Measurements from ENCODE around the gene DHRSX.
"Not testable (repeated sequence)": the region's sequence is repeated elsewhere in the genome, so short reads cannot be mapped to it uniquely, and the experiment has no call there.

The DHRSX gene

GRCh38 chrX:2495595-2495994, 5.2 kb downstream of the DHRSX start:
- no peak for DNase-seq

- no peak for DNase-seq
Measured at GRCh38 chrX:2492531-2493218, 8.1 kb downstream of the DHRSX start.

GRCh38 chrX:2490634-2491033, 10.1 kb downstream of the DHRSX start:
- no peak for DNase-seq

GRCh38 chrX:2489446-2490445, 11.0 kb downstream of the DHRSX start:
- no peak for DNase-seq

GRCh38 chrX:2488621-2489285, 12.0 kb downstream of the DHRSX start:
- DNase-seq = no peak

- DNase-seq = no peak
Measured at GRCh38 chrX:2487366-2487765, 13.4 kb downstream of the DHRSX start.

- no peak for DNase-seq
Measured at GRCh38 chrX:2486476-2487133, 14.2 kb downstream of the DHRSX start.

- no peak for DNase-seq
Measured at GRCh38 chrX:2485789-2486345, 14.9 kb downstream of the DHRSX start.

GRCh38 chrX:2484721-2485648, 15.8 kb downstream of the DHRSX start:
- DNase-seq = no peak

- no peak for DNase-seq
Measured at GRCh38 chrX:2484256-2484655, 16.5 kb downstream of the DHRSX start.

- no peak for DNase-seq
Measured at GRCh38 chrX:2483398-2484060, 17.2 kb downstream of the DHRSX start.

GRCh38 chrX:2481597-2481996, 19.2 kb downstream of the DHRSX start:
- not testable (repeated sequence) for DNase-seq

GRCh38 chrX:2479982-2480381, 20.8 kb downstream of the DHRSX start:
- DNase-seq = not testable (repeated sequence)

GRCh38 chrX:2479420-2479780, 21.4 kb downstream of the DHRSX start:
- no peak for DNase-seq

- DNase-seq = no peak
Measured at GRCh38 chrX:2478546-2479419, 22.0 kb downstream of the DHRSX start.

GRCh38 chrX:2477313-2477712, 23.5 kb downstream of the DHRSX start:
- DNase-seq = not testable (repeated sequence)

- no peak for DNase-seq
Measured at GRCh38 chrX:2474963-2475726, 25.6 kb downstream of the DHRSX start.

GRCh38 chrX:2474280-2474962, 26.4 kb downstream of the DHRSX start:
- no peak for DNase-seq
